HepG2 (cell line): ENCODE data around the gene YEATS2. TPM values are rescaled to one million over a fixed set of nuclear protein-coding genes. Genes with fewer than 3 reads are reported as not detected.

Experiments used
- ATAC-seq: fragments of 200-7000 bp; cut with Tn5 transposase; 3 replicates; pipeline ENCODE4 v1.9.1; 2020; ENCODE audit warnings: mild to moderate bottlenecking, moderate library complexity
- BruUV-seq: library from RNA; stranded (reverse); fragments of 400-500 nt; replicated peaks from 2 replicates; lab custom pipeline; 2021; lab: Mats Ljungman, UMichigan
- CTCF ChIA-PET: fragments of 300-600 bp; formaldehyde crosslinking; extraction: SDS; loops from one replicate; lab custom pipeline; 2021; ENCODE audit warnings: low total read pairs, inconsistent platforms, low intra/inter-chr PET ratio; lab: Yijun Ruan, JAX
- POLR2A ChIA-PET: fragments of 350-600 bp; sonication (Branson Sonifier 250); formaldehyde crosslinking; loops from one replicate; lab custom pipeline; 2020; ENCODE audit warnings: antibody characterized with exemption, inconsistent platforms; lab: Yijun Ruan, JAX
- DNase-seq: peaks from one replicate; pipeline ENCODE4 v3.0.0-alpha.2; 2015; ENCODE audit warnings: low spot score
- FAIRE-seq: peaks from 3 replicates; lab custom pipeline; 2011; peaks lifted over from hg19 to GRCh38; lab: Jason Lieb, UNC
- H2AFZ ChIP-seq: one replicate; pipeline ENCODE4 v1.6.1; 2011; ENCODE audit warnings: low read length, inconsistent platforms
- H3K27ac ChIP-seq: fragments of 300-600 bp; 3 replicates; pipeline ENCODE4 v1.8.0; 2011; ENCODE audit warnings: mixed run types, mild to moderate bottlenecking, mixed read lengths, low read length, inconsistent platforms; ENCODE audit not compliant: insufficient read depth; ENCODE audit errors: extremely low read length
- H3K27me3 ChIP-seq, 2 experiments: fragments of 200-600 bp in 1 of 2; 2 replicates in 1 of 2; 3 replicates in 1 of 2; pipeline versions ENCODE4 v1.6.0 to v1.8.0; 2011; ENCODE audit warnings: low read length in 2 of 2, mild to moderate bottlenecking in 2 of 2, moderate library complexity in 2 of 2, inconsistent platforms in 1 of 2; ENCODE audit not compliant: insufficient read depth in 2 of 2, control insufficient read depth in 1 of 2
- H3K36me3 ChIP-seq, 2 experiments: fragments of 200-600 bp in 1 of 2; replicated peaks in 1 of 2; 2 replicates in 1 of 2; 3 replicates in 1 of 2; pipeline versions ENCODE4 v1.5.1 to v1.8.0; 2011; ENCODE audit warnings: low read length in 2 of 2, inconsistent platforms in 1 of 2; ENCODE audit not compliant: insufficient read depth in 2 of 2, control insufficient read depth in 1 of 2
- H3K4me1 ChIP-seq: 2 replicates; pipeline ENCODE4 v1.5.1; 2012; ENCODE audit warnings: low read length, inconsistent platforms; ENCODE audit not compliant: insufficient read depth
- H3K4me2 ChIP-seq: 2 replicates; pipeline ENCODE4 v1.6.0; 2011; ENCODE audit warnings: low read depth, low read length, inconsistent platforms
- H3K4me3 ChIP-seq, 3 experiments: fragments of 200-600 bp in 1 of 3; sonication (generic), shearing (Covaris generic) in 1 of 3; replicated peaks in 1 of 3; 2 replicates each; pipeline ENCODE4 v1.5.1; 2011 to 2016; ENCODE audit warnings: low read length in 3 of 3, inconsistent platforms in 2 of 3, low read depth in 2 of 3, mild to moderate bottlenecking in 2 of 3, control low read depth in 1 of 3, mixed read lengths in 1 of 3; ENCODE audit not compliant: insufficient read depth in 1 of 3
- H3K79me2 ChIP-seq: one replicate; pipeline ENCODE4 v1.6.1; 2011; ENCODE audit warnings: low read length, inconsistent platforms; ENCODE audit not compliant: insufficient read depth
- H3K9ac ChIP-seq: 2 replicates; pipeline ENCODE4 v1.6.0; 2011; ENCODE audit warnings: mild to moderate bottlenecking, low read depth, low read length, inconsistent platforms; ENCODE audit not compliant: insufficient read depth
- H3K9me3 ChIP-seq: 2 replicates; pipeline ENCODE4 v1.5.1; 2012; ENCODE audit warnings: mild to moderate bottlenecking, low read length
- H4K20me1 ChIP-seq: 2 replicates; pipeline ENCODE4 v1.6.0; 2011; ENCODE audit warnings: inconsistent platforms, mild to moderate bottlenecking, low read length, moderate library complexity; ENCODE audit not compliant: insufficient read depth
- ISL2 ChIP-seq: sonication (generic); formaldehyde crosslinking; IDR thresholded peaks from 2 replicates; pipeline ENCODE4 v1.5.0; 2020; ENCODE audit warnings: missing genetic modification reagents
- STAG1 ChIP-seq: sonication (generic); formaldehyde crosslinking; IDR thresholded peaks from 2 replicates; pipeline ENCODE4 v1.4.0; 2020; ENCODE audit warnings: missing genetic modification reagents
- ZNF549 ChIP-seq: sonication (generic); formaldehyde crosslinking; IDR thresholded peaks from 2 replicates; pipeline ENCODE4 v1.5.0; 2020; ENCODE audit warnings: missing genetic modification reagents
- WGBS: methylation state at CpG from one replicate; pipeline ENCODE4 v1.1.6; 2017; ENCODE audit warnings: low lambda C conversion rate; 5-methylcytosine and 5-hydroxymethylcytosine counted together
- in situ Hi-C: cut with HindIII; loops from 2 replicates; pipeline ENCODE4 v1.10.0; 2017; ENCODE audit warnings: low pct_unique_long_range_greater_than_20kb; ENCODE audit not compliant: extremely low pct_ligation_motif_present
- intact Hi-C: fragments of 100-400 bp; cut with micrococcal nuclease; formaldehyde crosslinking; loops from one replicate; pipeline ENCODE4 v1.10.0; 2022; ENCODE audit not compliant: unreplicated experiment
- polyA plus RNA-seq, 8 experiments: library from polyadenylated mRNA; depleted of rRNA in 3 of 8; stranded (reverse) in 7 of 8; unstranded in 1 of 8; fragments of >200 nt; fragmentation: Illumina TruSeq in 4 of 8; extraction: Trizol in 4 of 8; gene quantifications; 2 replicates each; pipeline versions ENCODE4 v1.2.1 to v1.2.3, GENCODE V29; 2011 to 2016; ENCODE audit warnings: low read depth in 4 of 8, missing spikeins in 1 of 8, mixed read lengths in 1 of 8; ENCODE audit not compliant: insufficient read depth in 1 of 8
- total RNA-seq, 5 experiments: library from RNA; depleted of rRNA; stranded (reverse); fragments of >200 nt; fragmentation: Illumina TruSeq; extraction: Trizol; gene quantifications; 2 replicates each; pipeline ENCODE4 v1.2.3, GENCODE V29; 2016; ENCODE audit warnings: low read depth in 1 of 5
- TF ChIP-seq, protein P1 (sequence below): sonication (generic); formaldehyde crosslinking; IDR thresholded peaks from 2 replicates; pipeline ENCODE4 v1.4.0; 2020; ENCODE audit warnings: missing genetic modification reagents, borderline replicate concordance
- TF ChIP-seq, protein P2 (sequence below), 2 experiments: sonication (generic) in 1 of 2; formaldehyde crosslinking in 1 of 2; IDR thresholded peaks; 2 replicates each; pipeline versions ENCODE4 v1.6.1 to v1.9.0; 2014 to 2022; ENCODE audit warnings: antibody characterized with exemption in 1 of 2, borderline replicate concordance in 1 of 2, inconsistent platforms in 1 of 2, low read depth in 1 of 2, missing genetic modification reagents in 1 of 2

YEATS2 gene
- total and polyA plus RNA-seq, 2 of the 13 experiments (the other 11 are each of a cell fraction or from before 2014, with no cell fraction given): 18.6 to 33.7 TPM

DNA sequence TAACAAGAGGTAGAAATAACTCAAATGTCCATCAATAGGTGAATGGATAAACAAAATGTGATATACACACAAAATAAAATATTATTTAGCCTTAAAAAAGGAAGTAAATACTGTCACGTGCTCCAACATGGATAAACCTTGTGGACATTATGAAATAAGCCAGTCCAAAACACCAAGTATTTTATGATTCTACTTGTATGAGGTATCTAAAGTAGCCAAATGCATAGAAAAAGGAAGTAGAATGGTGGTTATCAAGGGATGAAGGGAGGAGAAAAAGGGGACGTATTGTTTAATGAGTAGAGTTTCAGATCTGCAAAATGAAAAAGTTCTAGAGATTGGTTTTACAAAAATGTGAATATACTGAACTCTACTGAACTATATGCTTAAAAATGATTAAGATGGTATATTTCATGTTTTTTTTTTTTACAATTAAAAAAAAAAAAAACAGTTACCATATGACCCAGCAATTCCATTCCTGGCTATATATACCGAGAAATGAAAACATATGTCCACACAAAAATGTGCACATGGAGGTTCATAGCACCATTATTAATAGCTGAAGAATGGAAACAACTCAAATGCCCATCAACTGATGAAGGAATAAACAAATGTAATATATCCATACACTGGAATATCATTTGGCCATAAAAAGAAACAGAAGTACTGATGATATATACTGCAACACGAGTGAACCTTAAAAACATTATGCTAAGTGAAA, 156.9 kb downstream of the YEATS2 start:
- POLR2A ChIA-PET: no interaction called here

DNA sequence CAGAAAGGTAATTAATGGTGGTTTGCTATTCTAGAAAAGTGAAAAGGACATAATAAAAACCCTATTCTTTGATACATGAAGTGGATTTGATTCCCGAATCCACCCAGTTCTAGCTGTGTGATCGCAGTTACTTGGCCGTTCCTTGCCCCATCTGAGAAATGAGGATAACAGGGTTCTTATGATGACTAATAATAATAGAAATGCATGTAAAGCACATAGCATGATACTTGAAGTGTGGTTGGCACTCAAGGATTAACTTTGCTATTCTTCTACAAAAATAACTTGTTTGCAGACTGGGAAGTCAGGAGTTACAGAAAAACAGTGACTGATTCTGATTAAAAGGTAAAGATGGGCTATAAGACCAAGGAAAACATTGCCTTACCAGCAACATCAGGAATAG, 160.3 kb downstream of the YEATS2 start:
- Histone ChIP-seq H3K9ac (no peak overlapping the region), H4K20me1 (no peaks in the 10 kb centered on the region), H2AFZ (no peak overlapping the region), H3K9me3 (no peaks in the 10 kb centered on the region), H3K4me2 (no peak overlapping the region), H3K27me3 (no peaks in the 10 kb centered on the region), H3K36me3 (peaks cover 11 to 60% of the 10 kb centered on the region in 2 experiments), H3K79me2 (peaks cover 2% of the 10 kb centered on the region), H3K27ac (no peak overlapping the region), H3K4me1 (no peaks in the 10 kb centered on the region), H3K4me3 (no peak overlapping the region)
- DNase-seq (no peak), FAIRE-seq (no peak), ATAC-seq (no peak)
- POLR2A ChIA-PET: no interaction called here
- intact Hi-C loops: no loop called here
- in situ Hi-C loops: no loop called here
- CTCF ChIA-PET: no interaction called here
- 100% methylated on average over 3 of the region's 3 CpGs for WGBS
- BruUV-seq: no TSS peak
- TF ChIP-seq, protein P1, sequence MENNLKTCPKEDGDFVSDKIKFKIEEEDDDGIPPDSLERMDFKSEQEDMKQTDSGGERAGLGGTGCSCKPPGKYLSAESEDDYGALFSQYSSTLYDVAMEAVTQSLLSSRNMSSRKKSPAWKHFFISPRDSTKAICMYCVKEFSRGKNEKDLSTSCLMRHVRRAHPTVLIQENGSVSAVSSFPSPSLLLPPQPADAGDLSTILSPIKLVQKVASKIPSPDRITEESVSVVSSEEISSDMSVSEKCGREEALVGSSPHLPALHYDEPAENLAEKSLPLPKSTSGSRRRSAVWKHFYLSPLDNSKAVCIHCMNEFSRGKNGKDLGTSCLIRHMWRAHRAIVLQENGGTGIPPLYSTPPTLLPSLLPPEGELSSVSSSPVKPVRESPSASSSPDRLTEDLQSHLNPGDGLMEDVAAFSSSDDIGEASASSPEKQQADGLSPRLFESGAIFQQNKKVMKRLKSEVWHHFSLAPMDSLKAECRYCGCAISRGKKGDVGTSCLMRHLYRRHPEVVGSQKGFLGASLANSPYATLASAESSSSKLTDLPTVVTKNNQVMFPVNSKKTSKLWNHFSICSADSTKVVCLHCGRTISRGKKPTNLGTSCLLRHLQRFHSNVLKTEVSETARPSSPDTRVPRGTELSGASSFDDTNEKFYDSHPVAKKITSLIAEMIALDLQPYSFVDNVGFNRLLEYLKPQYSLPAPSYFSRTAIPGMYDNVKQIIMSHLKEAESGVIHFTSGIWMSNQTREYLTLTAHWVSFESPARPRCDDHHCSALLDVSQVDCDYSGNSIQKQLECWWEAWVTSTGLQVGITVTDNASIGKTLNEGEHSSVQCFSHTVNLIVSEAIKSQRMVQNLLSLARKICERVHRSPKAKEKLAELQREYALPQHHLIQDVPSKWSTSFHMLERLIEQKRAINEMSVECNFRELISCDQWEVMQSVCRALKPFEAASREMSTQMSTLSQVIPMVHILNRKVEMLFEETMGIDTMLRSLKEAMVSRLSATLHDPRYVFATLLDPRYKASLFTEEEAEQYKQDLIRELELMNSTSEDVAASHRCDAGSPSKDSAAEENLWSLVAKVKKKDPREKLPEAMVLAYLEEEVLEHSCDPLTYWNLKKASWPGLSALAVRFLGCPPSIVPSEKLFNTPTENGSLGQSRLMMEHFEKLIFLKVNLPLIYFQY (CRISPR knock-in tag): no peak
- TF ChIP-seq, protein P2, sequence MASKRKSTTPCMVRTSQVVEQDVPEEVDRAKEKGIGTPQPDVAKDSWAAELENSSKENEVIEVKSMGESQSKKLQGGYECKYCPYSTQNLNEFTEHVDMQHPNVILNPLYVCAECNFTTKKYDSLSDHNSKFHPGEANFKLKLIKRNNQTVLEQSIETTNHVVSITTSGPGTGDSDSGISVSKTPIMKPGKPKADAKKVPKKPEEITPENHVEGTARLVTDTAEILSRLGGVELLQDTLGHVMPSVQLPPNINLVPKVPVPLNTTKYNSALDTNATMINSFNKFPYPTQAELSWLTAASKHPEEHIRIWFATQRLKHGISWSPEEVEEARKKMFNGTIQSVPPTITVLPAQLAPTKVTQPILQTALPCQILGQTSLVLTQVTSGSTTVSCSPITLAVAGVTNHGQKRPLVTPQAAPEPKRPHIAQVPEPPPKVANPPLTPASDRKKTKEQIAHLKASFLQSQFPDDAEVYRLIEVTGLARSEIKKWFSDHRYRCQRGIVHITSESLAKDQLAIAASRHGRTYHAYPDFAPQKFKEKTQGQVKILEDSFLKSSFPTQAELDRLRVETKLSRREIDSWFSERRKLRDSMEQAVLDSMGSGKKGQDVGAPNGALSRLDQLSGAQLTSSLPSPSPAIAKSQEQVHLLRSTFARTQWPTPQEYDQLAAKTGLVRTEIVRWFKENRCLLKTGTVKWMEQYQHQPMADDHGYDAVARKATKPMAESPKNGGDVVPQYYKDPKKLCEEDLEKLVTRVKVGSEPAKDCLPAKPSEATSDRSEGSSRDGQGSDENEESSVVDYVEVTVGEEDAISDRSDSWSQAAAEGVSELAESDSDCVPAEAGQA (IDR thresholded peaks at IDR 0.05; ENCODE audit: low read depth): no peak
- TF ChIP-seq, protein P2 (CRISPR knock-in tag; IDR thresholded peaks at IDR 0.05; ENCODE audit: borderline replicate concordance): no peak
- TF ChIP-seq STAG1: no peak

More for the DNA sequence above, 156.9 kb downstream of the YEATS2 start:
- DNase-seq (no peak), ATAC-seq (no peak), FAIRE-seq (no peak)
- H3K9me3 ChIP-seq: no peaks in the 10 kb centered on the region
- intact Hi-C loops (no loop called here), in situ Hi-C loops (no loop called here)
- no peak overlapping the region for H3K27ac ChIP-seq
- BruUV-seq: no TSS peak
- H3K9ac ChIP-seq: no peak overlapping the region
- H2AFZ ChIP-seq: no peak overlapping the region
- no peaks in the 10 kb centered on the region for H3K4me1 ChIP-seq
- no peak overlapping the region for H3K4me2 ChIP-seq
- WGBS: 73% methylated on average over 4 of the region's 4 CpGs
- H3K79me2 ChIP-seq: peaks cover 2% of the 10 kb centered on the region
- H3K27me3 ChIP-seq: no peaks in the 10 kb centered on the region
- peaks cover 1 to 46% of the 10 kb centered on the region in 2 experiments; a peak in 4 of 5 replicates for H3K36me3 ChIP-seq
- TF ChIP-seq ZNF549 (CRISPR knock-in tag) (no peak), ISL2 (no peak)
- H3K4me3 ChIP-seq: no peak overlapping the region
- H4K20me1 ChIP-seq: no peaks in the 10 kb centered on the region
- CTCF ChIA-PET: no interaction called here
